ENCODE measurements around the gene RAPGEF2. TPM values are rescaled to one million over a fixed set of nuclear protein-coding genes. Genes with fewer than 3 reads are reported as not detected.
A peak's percentile ranks its signal among the peaks of the same experiment; 100 is the strongest.

RAPGEF2 gene
- total and polyA plus RNA-seq, 2 of the 8 experiments (the other 6 are each of a cell fraction or from before 2014, with no cell fraction given): 24.4 to 48.6 TPM

GRCh38 chr4:159102622-159103383 lies at the start of gene RAPGEF2 (continued):
- TF ChIP-seq GABPA (IDR thresholded peaks at IDR 0.05; ENCODE audit: borderline replicate concordance, insufficient read depth, low read length): no peak
- TF ChIP-seq SP2 (IDR thresholded peaks at IDR 0.05; ENCODE audit: low read length): no peak; the same call in 1 of the 2 replicates
- TF ChIP-seq ASH2L (IDR thresholded peaks at IDR 0.05; ENCODE audit: low read length): peak; percentile 78
- TF ChIP-seq CTBP2 (IDR thresholded peaks at IDR 0.05; ENCODE audit: borderline replicate concordance, insufficient read depth, insufficient read length, low read length): no peak
- TF ChIP-seq CEBPB (IDR thresholded peaks at IDR 0.05; ENCODE audit: low read depth, low read length): no peak
- no peak for TF ChIP-seq POU5F1 (IDR thresholded peaks at IDR 0.05; ENCODE audit: low read depth, low read length)
- no peak for TF ChIP-seq JUN (IDR thresholded peaks at IDR 0.05; ENCODE audit: low read depth, low read length)
- no peak for TF ChIP-seq FOSL1 (IDR thresholded peaks at IDR 0.05; ENCODE audit: insufficient read depth, low read depth, low read length)
- no peak for TF ChIP-seq NRF1 (IDR thresholded peaks at IDR 0.05; ENCODE audit: low read depth, low read length)
- TF ChIP-seq HDAC2 (IDR thresholded peaks at IDR 0.05; ENCODE audit: borderline replicate concordance in 1 of 2, low read depth in 2 of 2, low read length in 2 of 2): no peak
- no peak for TF ChIP-seq KDM5A (IDR thresholded peaks at IDR 0.05; ENCODE audit: low read length)
- TF ChIP-seq ZNF274 (IDR thresholded peaks at IDR 0.05; ENCODE audit: borderline replicate concordance, extremely low read depth, low read length): no peak
- TF ChIP-seq JUND (IDR thresholded peaks at IDR 0.05; ENCODE audit: low read length): no peak
- TF ChIP-seq KDM4A (IDR thresholded peaks at IDR 0.05; ENCODE audit: low read depth, low read length, severe bottlenecking): peak; percentile 86
- TF ChIP-seq SUZ12 (IDR thresholded peaks at IDR 0.05; ENCODE audit: low read length): no peak
- TF ChIP-seq POLR2A (IDR thresholded peaks at IDR 0.05; ENCODE audit: control extremely low read depth in 1 of 2, low read depth in 2 of 2, low read length in 2 of 2): peak; percentile 32 to 83
- TF ChIP-seq TAF1 (IDR thresholded peaks at IDR 0.05; ENCODE audit: low read depth, low read length): peak; percentile 81
- TF ChIP-seq TAF7 (optimal IDR thresholded peaks at IDR 0.05; ENCODE audit: borderline replicate concordance, low read depth, low read length): peak; percentile 78
- TF ChIP-seq SIN3A (conservative IDR thresholded peaks at IDR 0.05 in 1 of 2, IDR thresholded peaks at IDR 0.05 in 1 of 2; ENCODE audit: low read depth in 1 of 2, low read length in 2 of 2): peak in 1 of 2 experiments; percentile 90; a peak in 3 of 4 replicates
- TF ChIP-seq SP4 (IDR thresholded peaks at IDR 0.05; ENCODE audit: low read length): no peak
- no peak for TF ChIP-seq CBX8 (IDR thresholded peaks at IDR 0.05; ENCODE audit: borderline replicate concordance, low read depth, low read length)
- no peak for TF ChIP-seq BRCA1 (IDR thresholded peaks at IDR 0.05; ENCODE audit: low read depth, low read length)
- peak; percentile 56; the same call in 1 of the 2 replicates for TF ChIP-seq SP1 (IDR thresholded peaks at IDR 0.05; ENCODE audit: low read depth, low read length)
- peak; percentile 68; the same call in 1 of the 2 replicates for TF ChIP-seq CREB1 (IDR thresholded peaks at IDR 0.05)
- TF ChIP-seq EZH2 (IDR thresholded peaks at IDR 0.05; ENCODE audit: low read depth, low read length, severe bottlenecking): no peak

Data from H1 (cell line).